Measurements from ENCODE around the gene PFKM. TPM values are rescaled to one million over a fixed set of nuclear protein-coding genes. Genes with fewer than 3 reads are reported as not detected.

Gene PFKM
- total RNA-seq: 10 to 100 TPM; 19.0 to 40.0 (median 31.8) TPM

- H3K27ac ChIP-seq: peak within 1 kb of the TSS; percentile 14 to 77
- H3K4me3 ChIP-seq: peak within 1 kb of the TSS; percentile 59 to 76 (median 74)
- no peaks in the 10 kb centered on the region for H3K36me3 ChIP-seq
- intact Hi-C loops (cut with DNase I; ENCODE audit: low total_unique reads): no loop called here
- peak; percentile 67 to 79 for DNase-seq (ENCODE audit: low spot score in 2 of 2)
- TF ChIP-seq CTCF (IDR thresholded peaks at IDR 0.05) (no peak), POLR2AphosphoS5 (IDR thresholded peaks at IDR 0.05) (peak in 1 of 3 donors; percentile 38)
- H3K9me3 ChIP-seq: no peaks in the 10 kb centered on the region
- no peaks in the 10 kb centered on the region for H3K27me3 ChIP-seq
- no peaks in the 10 kb centered on the region for H3K4me1 ChIP-seq
Observed at GRCh38 chr12:48119078-48119833, at the start of gene PFKM. PFKM (plus strand) TSS chr12:48119364; CDS start chr12:48122775, 3,411 bp downstream.

GRCh38 chr12:48070033-48070432 is 49.1 kb upstream of the PFKM start:
- Histone ChIP-seq H3K36me3 (peaks cover 5% of the 10 kb centered on the region), H3K9me3 (no peaks in the 10 kb centered on the region), H3K4me3 (no peak overlapping the region), H3K27ac (no peak overlapping the region), H3K27me3 (no peaks in the 10 kb centered on the region), H3K4me1 (no peaks in the 10 kb centered on the region)
- intact Hi-C loops (cut with DNase I; ENCODE audit: low total_unique reads): no loop called here
- DNase-seq (ENCODE audit: low spot score in 2 of 2): no peak
- no peak for TF ChIP-seq POLR2AphosphoS5 (IDR thresholded peaks at IDR 0.05)
- TF ChIP-seq POLR2A (IDR thresholded peaks at IDR 0.05): no peak
- TF ChIP-seq CTCF (IDR thresholded peaks at IDR 0.05): no peak

GRCh38 chr12:48070731-48071130 is 48.4 kb upstream of the PFKM start:
- no peak for TF ChIP-seq CTCF (IDR thresholded peaks at IDR 0.05)
- Histone ChIP-seq H3K27me3 (no peaks in the 10 kb centered on the region), H3K4me3 (no peak overlapping the region), H3K27ac (no peak overlapping the region), H3K4me1 (no peaks in the 10 kb centered on the region), H3K9me3 (no peaks in the 10 kb centered on the region), H3K36me3 (peaks cover 5% of the 10 kb centered on the region)
- intact Hi-C loops (cut with DNase I; ENCODE audit: low total_unique reads): no loop called here
- DNase-seq (ENCODE audit: low spot score in 2 of 2): no peak

- Histone ChIP-seq H3K9me3 (no peaks in the 10 kb centered on the region), H3K36me3 (peaks cover 5% of the 10 kb centered on the region), H3K4me1 (no peaks in the 10 kb centered on the region), H3K27me3 (no peaks in the 10 kb centered on the region), H3K27ac (no peak overlapping the region), H3K4me3 (no peak overlapping the region)
- DNase-seq (ENCODE audit: low spot score in 2 of 2): no peak
- no peak for TF ChIP-seq CTCF (IDR thresholded peaks at IDR 0.05)
- no peak for TF ChIP-seq POLR2AphosphoS5 (IDR thresholded peaks at IDR 0.05)
- TF ChIP-seq POLR2A (IDR thresholded peaks at IDR 0.05): no peak
- intact Hi-C loops (cut with DNase I; ENCODE audit: low total_unique reads): no loop called here
Observed at GRCh38 chr12:48071808-48072207, 47.4 kb upstream of the PFKM start.

GRCh38 chr12:48072266-48072665 is 46.9 kb upstream of the PFKM start:
- H3K36me3 ChIP-seq: peaks cover 5% of the 10 kb centered on the region
- intact Hi-C loops (cut with DNase I; ENCODE audit: low total_unique reads): no loop called here

More at GRCh38 chr12:48072266-48072665, 46.9 kb upstream of the PFKM start:
- no peaks in the 10 kb centered on the region for H3K9me3 ChIP-seq
- no peak overlapping the region for H3K4me3 ChIP-seq
- H3K4me1 ChIP-seq: no peaks in the 10 kb centered on the region
- H3K27me3 ChIP-seq: no peaks in the 10 kb centered on the region
- TF ChIP-seq CTCF (IDR thresholded peaks at IDR 0.05) (no peak), POLR2A (IDR thresholded peaks at IDR 0.05) (no peak), POLR2AphosphoS5 (IDR thresholded peaks at IDR 0.05) (no peak)
- DNase-seq (ENCODE audit: low spot score in 2 of 2): no peak
- H3K27ac ChIP-seq: no peak overlapping the region
